ENCODE data around the gene GON4L.
"Not testable (repeated sequence)": the region's sequence is repeated elsewhere in the genome, so short reads cannot be mapped to it uniquely, and the experiment has no call there.

GON4L gene

DNA sequence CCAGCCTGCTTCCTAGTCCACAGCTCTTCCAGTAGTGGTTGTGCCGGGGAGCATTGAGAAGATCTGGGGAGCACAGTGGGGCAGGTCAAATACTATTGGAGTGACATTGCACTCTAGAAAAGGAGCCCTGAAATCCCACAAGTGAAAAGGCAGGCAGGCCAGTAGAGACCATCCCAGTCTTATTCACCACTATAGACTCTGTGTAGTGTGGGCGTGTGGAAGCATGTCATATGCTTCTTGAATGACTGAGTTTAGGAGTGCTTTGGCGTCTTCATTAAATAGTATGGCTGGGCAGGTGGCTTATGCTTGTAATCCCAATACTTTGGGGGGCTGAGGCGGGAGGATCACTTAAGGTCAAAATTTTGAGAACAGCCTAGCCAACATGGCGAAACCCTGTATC lies 152.6 kb downstream of the GON4L start:
- DNase-seq; intact Hi-C loops (cut with DNase I): not testable (repeated sequence)

DNA sequence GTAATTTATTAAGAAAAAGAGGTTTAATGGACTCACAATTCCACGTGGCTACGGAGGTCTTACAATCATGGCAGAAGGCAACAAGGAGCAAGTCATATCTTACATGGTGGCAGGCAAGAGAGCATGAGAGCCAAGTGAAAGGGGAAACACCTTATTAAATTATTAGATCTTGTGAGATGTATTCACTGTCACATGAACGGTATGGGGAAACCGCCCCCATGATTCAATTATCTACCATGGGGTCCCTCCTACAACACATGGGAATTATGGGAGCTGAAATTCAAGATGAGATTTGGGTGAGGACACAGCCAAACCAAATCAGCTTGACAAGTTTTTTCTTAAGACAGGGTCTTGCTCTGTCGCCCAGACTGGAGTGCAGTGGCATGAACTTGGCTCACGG lies 153.8 kb downstream of the GON4L start:
- DNase-seq: no peak
- intact Hi-C loops (cut with DNase I): no loop called here

DNA sequence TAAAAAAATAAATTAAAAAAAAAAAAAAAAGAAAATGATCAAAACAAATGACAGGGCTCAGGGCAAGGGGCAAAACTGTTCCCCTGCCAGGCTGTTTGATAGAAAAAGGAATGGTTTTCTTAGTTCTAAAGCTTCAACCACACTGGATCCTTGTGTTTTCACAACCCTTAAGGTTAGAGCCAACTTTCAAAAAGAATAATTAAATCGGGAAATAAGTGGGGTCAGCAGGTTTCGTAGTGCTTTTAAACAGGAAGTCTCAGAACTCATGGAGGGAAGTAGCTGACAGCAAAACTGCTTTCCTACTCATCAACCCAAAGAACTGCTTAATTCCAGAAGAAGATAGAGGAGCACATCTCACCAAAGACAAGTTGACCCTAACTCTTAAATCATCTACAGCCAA lies 155.3 kb downstream of the GON4L start:
- DNase-seq; intact Hi-C loops (cut with DNase I): not testable (repeated sequence)

All from posterior cingulate gyrus (tissue), 11 donors.